AG08395 (cell line): ENCODE results near the gene SPPL2B.
"Not testable (repeated sequence)": the region's sequence is repeated elsewhere in the genome, so short reads cannot be mapped to it uniquely, and the experiment has no call there.

ENCODE experiments used
- DNase-seq: peaks from one replicate; pipeline ENCODE4 v3.0.0; 2012; ENCODE audit warnings: mixed read lengths, low spot score

Gene SPPL2B

GRCh38 chr19:2328401-2329148 lies at the start of gene SPPL2B, which contains the start of gene LSM7:
SPPL2B (plus strand) TSS chr19:2328684; CDS start chr19:2328710, 26 bp downstream.
LSM7 (minus strand) TSS chr19:2328586; CDS start chr19:2328566, 20 bp downstream.
- DNase-seq, result peak; percentile 99

- DNase-seq, result no peak
Observed at GRCh38 chr19:2280633-2281264, 47.7 kb upstream of the SPPL2B start.

GRCh38 chr19:2281265-2282061 lies 47.0 kb upstream of the SPPL2B start:
- DNase-seq, result not testable (repeated sequence)

- peak; percentile 49 for DNase-seq
Observed at GRCh38 chr19:2282062-2282861, 46.2 kb upstream of the SPPL2B start, which contains the start of gene PEAK3. PEAK3 (minus strand) TSS chr19:2282175; CDS start chr19:2280931, 1,244 bp downstream.

- no peak for DNase-seq
Observed at GRCh38 chr19:2282862-2283237, 45.6 kb upstream of the SPPL2B start.

- DNase-seq, result no peak
Observed at GRCh38 chr19:2283835-2284507, 44.5 kb upstream of the SPPL2B start.

GRCh38 chr19:2286402-2287140 lies 41.9 kb upstream of the SPPL2B start:
- DNase-seq, result no peak

GRCh38 chr19:2287585-2288337 lies 40.7 kb upstream of the SPPL2B start:
- DNase-seq, result no peak

- DNase-seq, result no peak
Observed at GRCh38 chr19:2288338-2288817, 40.1 kb upstream of the SPPL2B start.

GRCh38 chr19:2288818-2289713 lies 39.4 kb upstream of the SPPL2B start:
- no peak for DNase-seq

GRCh38 chr19:2289714-2290435 lies 38.6 kb upstream of the SPPL2B start:
- DNase-seq, result no peak

GRCh38 chr19:2290441-2291184 lies 37.9 kb upstream of the SPPL2B start:
- DNase-seq, result no peak

GRCh38 chr19:2291185-2291751 lies 37.2 kb upstream of the SPPL2B start:
- DNase-seq, result no peak

GRCh38 chr19:2294687-2295335 lies 33.7 kb upstream of the SPPL2B start:
- DNase-seq, result peak; percentile 90

- no peak for DNase-seq
Observed at GRCh38 chr19:2296141-2296540, 32.3 kb upstream of the SPPL2B start.

GRCh38 chr19:2300533-2300932 lies 28.0 kb upstream of the SPPL2B start:
- DNase-seq, result no peak
